GM21367 (cell line): ENCODE data around the gene MINK1.
"Not testable (repeated sequence)": the region's sequence is repeated elsewhere in the genome, so short reads cannot be mapped to it uniquely, and the experiment has no call there.

ENCODE experiments used
- ATAC-seq: cut with Tn5 transposase; IDR thresholded peaks from one replicate; pipeline ENCODE4 v1.9.1; 2021; ENCODE audit not compliant: unreplicated experiment

MINK1 gene

DNA sequence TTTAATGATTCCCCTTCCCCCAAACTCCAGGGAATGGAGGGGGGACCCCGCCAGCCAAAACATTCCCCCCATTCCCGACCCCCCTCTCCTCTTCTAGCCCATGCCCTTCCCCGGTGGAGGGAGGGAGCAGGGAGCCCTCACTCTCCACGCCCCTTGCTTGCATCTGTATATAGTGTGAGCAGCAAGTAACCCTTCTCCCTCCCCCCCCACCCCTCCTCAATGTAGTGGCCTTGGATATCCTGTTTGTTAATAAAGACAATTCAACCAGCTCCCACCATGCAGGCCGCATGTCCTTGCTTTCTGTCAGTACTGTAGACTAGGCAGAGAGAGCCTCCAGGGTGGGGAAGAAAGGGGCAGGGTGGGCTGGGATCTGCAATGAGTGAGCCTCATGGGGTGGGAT, 64.6 kb downstream of the MINK1 start:
- ATAC-seq: no peak

GRCh38 chr17:4898351-4898750, 65.2 kb downstream of the MINK1 start:
- ATAC-seq: no peak

GRCh38 chr17:4898927-4899326, 65.8 kb downstream of the MINK1 start:
- ATAC-seq: no peak

DNA sequence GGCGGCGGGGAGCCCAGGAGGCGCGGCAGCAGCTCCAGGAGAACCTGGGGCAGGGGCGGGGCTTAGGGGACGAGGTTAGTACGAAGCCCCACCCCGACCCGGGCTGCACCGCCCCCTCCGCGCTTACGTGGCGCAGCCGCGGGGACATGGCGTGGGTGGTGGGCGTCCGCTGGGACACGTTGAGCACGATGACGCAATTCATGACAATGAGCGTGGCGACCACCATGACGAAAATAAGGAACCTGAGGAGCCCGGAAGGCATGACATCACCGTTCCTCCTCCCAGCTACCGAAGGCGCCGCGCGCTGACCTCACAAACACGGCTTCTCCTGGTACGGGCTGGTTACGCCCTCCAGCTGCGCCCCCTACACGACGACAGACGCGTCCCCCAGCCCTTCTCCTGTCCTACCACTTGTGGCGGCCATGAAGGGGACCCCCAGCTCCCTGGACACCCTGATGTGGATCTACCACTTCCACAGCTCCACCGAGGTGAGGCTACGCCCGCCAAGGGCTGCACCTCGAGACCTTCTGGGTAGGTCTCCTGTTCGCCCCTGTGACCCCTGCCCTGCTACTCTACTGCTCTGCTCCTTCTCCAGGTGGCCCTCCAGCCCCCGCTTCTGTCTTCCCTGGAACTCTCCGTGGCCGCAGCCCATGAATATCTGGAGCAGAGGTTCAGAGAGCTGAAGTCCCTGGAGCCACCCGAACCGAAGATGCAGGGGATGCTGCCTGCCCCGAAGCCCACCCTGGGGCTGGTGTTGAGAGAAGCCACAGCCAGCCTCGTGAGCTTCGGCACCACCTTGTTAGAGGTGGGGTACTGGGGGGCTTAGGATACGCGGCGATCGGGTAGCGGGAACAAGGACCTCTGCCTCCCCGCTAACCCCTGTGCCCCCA, 66.4 kb downstream of the MINK1 start, which contains the start of gene C17orf107:
C17orf107 (plus strand) TSS at position 196 of the 890 bp plus-strand sequence; CDS start at position 423, 227 bp downstream.
- ATAC-seq: no peak

GRCh38 chr17:4900231-4901107, 67.3 kb downstream of the MINK1 start:
- ATAC-seq: no peak

DNA sequence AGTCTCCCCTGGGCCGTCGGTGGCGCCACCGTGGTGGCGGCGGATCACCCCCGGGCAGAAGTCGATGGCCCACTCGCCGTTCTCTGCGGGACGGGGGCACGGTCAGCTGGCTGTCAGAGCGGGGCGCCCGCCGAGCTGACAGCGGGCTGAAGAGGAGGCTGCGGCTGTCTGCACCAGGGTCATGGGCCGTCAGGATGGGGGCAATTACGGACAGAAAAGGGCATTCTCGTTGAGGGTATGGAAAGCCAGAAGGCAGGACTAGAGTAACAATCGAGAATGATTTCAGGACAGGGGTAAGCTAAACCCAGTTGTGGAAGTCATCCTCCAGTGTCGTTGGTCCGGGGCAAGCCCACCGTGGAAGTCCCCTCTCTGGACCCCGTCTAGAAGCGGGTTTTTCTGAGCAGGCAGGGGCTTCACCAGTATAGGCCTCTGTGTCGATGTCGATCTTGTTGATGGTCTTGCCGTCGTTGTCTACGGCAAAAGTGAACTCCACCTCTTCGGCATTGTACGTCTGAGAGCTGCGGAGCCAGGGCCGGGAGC, 68.0 kb downstream of the MINK1 start:
- ATAC-seq: no peak

GRCh38 chr17:4901648-4902344, 68.7 kb downstream of the MINK1 start:
- ATAC-seq: no peak

DNA sequence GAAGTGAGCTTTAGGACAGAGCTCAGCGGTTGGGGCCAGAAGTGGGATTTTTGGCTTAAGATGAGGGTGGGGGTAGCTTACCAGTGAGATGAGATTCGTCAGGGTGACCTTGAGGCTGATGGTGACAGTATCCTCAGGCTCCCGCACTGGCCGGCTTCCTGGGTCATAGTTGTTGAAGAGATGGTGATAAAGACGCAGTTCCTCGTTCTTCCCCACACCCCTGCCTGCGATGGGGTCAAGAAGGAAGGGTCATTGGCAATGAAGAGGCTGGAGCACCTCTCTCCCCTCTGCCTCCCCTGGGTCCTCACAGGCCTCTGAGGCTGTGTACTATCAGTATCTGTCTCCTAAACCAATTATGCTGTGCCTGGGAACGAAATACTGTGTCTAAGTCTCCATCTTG, 69.4 kb downstream of the MINK1 start:
- no peak for ATAC-seq

DNA sequence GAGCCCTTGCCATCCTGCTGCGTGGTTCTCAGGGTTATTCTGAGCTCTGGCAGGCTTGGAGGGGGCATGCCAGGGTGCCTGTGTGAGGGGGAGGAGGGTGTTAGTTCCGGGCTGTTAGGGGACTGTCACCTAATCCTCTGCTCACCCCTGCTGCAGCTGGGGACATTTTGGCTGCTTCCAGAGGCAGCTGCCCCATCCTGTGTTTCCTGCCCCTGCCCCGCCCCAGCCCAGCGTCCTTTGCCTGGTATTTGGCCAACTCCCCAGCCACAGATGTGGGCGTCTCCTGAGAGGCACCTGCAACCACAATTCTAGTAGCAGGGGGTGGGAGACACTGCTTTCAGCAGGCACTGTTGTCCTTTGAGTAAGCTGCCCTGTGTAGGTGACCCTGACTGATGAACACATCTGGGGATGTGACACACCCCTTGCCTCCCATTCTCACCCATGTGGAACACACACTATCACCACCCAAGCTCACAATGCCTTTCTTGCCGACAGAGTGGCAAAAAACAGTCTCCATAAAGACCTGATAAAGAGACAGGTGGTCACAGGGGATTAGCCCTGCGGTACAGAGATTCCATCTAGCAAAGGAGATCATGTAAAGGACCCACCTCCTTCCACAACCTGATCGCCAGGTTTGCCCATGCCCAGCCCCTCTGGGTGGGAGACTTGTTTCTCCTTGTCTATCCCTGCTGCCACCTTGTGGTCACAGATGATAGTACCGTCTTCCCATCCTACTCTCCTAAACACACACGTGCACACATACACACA, 70.1 kb downstream of the MINK1 start, which contains the start of gene CHRNE:
CHRNE (minus strand) TSS at position 48 of the 768 bp plus-strand sequence; CDS start at position 13, 35 bp downstream.
- no peak for ATAC-seq

GRCh38 chr17:4906642-4907041, 73.5 kb downstream of the MINK1 start:
- ATAC-seq: not testable (repeated sequence)

DNA sequence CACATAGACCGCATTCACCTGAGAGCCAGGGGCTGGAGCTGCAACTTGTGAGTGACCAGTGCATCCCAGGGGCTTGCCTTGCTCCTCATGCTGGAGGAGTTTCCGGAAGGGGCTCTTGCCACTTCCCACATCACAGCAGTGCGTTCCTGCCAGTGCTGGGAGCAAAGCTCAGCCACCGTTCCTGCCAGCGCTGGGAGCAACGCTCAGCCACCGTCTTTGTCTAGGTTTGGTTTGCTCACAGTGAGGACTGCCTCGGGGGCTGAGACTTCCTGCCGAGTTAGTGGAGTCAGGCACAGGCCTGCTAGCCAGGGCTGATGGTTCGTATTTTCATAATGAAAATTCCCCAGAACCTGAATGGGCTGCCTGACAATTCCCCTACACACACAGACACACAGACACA, 75.2 kb downstream of the MINK1 start:
- ATAC-seq: no peak

- no peak for ATAC-seq
Observed at GRCh38 chr17:4908711-4909496, 75.8 kb downstream of the MINK1 start.

DNA sequence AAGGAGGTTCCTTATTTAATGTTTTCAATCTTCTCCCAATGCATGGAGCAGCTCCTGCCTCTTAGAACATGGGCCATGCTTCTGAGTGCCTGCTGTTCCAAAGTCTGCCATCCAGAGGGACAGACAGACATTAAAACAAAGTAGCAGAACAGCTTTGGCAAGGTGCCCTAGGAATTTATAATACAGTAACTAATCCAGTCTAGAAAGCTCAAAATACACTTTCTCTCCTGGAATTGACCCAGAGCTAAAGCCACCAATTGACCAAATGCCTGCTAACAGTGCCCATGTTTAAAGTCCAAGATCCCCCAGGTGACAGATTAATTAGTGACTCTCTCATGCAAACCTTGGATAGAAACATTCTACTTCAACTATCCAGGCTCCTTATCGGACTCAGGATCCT, 80.9 kb downstream of the MINK1 start:
- no peak for ATAC-seq

DNA sequence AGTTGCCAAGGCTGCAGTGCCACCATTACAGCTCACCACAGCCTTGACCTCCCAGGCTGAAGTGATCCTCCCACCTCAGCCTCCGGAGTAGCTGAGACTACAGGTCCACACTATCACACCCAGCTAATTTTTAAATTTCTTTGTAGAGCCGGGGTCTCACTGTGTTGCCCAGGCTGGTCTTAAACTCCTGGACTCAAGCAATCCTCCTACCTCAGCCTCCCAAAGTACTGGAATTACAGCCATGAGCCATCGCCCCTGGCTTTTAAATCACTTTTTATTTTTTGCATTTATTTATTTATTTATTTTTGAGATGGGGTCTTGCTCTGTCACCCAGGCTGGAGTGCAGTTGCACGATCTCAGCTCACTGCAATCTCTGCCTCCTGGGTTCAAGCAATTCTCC, 81.4 kb downstream of the MINK1 start:
- not testable (repeated sequence) for ATAC-seq

DNA sequence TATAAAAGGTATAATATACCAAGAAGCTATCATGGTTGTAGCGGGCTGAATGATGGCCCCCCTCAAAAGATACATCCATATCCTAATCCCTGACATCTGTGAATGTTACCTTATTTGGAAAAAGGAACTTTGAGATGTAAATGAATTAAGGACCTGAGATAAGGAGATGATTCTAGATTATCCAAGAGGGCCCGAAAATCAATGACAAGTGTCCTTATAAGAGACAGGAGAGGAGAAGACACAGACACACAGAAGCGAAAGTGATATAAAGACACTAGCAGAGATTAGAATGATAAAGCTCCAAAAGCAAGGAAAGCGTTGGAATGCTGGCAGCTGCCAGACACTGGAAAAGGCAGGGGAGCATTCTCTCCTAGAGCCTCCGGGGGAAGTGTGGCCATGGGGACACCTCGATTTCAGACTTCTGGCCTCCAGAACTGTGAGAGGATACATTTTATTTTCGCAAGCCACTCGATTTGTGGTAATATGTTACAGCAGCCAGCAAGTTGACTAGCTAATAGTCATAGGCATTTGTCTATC, 86.4 kb downstream of the MINK1 start:
- ATAC-seq: no peak

DNA sequence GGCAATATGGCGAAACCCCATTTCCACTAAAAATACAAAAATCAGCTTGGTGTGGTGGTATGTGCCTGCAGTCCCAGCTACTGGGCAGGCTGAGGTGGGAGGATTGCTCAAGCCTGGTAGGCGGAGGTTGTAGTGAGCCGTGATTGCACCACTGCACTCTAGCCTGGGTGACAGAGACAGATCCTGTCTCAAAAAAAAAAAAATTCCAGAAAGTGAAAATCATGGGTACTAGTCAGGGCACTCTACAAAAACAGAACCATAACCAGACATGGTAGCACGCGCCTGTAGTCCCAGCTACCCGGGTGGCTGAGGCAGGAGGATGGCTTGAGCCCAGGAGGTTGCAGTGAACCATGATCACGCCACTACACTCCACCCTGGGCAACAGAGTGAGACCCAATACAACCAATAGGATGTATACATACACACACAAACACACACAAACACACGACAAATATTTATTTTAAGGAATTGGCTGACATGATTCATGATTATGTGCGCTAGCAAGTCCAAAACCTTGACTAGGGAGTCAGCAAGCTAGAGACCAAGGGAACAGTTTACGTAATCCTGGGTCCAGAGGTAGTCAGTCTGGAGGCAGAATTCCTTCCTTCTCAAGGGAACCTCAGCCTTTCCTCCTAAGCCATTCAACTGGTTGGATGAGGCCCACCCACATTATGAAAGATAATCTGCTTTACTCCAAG, 87.4 kb downstream of the MINK1 start:
- no peak for ATAC-seq

- no peak for ATAC-seq
Observed at GRCh38 chr17:4921320-4921719, 88.2 kb downstream of the MINK1 start.

GRCh38 chr17:4926577-4927335, 93.6 kb downstream of the MINK1 start:
- ATAC-seq: not testable (repeated sequence)
